Body of pancreas (tissue), 4 donors: ENCODE measurements around the gene EDAR.

Experiments used
- POLR2A ChIP-seq, 3 donors: fragments of 450-650 bp; IDR thresholded peaks; one replicate each; pipeline ENCODE4 v1.6.1; 2016; ENCODE audit warnings: antibody characterized with exemption in 3 of 3, mild to moderate bottlenecking in 2 of 3
- TF ChIP-seq, protein P1 (sequence below), 7 experiments: fragments of 450-650 bp in 4 of 7; fragments of 200-600 bp in 3 of 7; sonication (generic) in 3 of 7; IDR thresholded peaks; one replicate each; pipeline ENCODE4 v1.5.1; 2016 to 2019; ENCODE audit warnings: antibody characterized with exemption in 7 of 7

DNA sequence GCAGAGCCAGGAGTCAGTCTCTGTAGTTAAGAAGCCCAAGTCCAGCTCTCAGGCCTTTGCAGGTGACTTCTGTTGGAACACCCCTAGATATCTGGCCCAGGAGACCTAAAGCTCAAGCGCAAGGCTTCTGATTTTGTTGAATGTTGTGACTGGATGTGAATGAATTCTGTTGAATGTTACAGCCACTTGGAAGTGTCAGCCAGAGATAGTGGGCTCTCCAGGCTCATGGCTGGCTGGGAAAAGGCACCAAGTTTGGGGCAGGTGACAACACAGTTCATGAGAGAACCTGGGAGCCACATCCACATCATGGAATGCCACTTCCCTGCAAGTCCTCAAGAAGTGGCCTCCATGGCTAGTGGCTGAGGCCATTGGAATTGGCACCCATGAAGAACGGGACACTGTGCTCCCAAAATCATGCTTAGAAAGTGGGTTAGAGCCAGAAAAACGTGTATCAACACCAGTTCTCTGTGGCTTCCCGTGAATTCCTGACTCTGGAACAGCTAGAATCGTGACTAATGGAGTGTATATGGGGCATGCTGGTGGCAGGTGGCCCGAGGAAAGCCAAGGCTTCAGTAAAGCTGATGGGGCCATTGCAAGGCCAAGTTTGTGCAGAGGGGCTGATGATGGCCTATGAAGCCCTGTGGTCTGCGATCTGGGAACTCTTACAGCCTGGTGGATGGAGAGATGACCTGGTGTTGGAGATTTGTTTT lies 30.2 kb downstream of the EDAR start:
- TF ChIP-seq, protein P1, sequence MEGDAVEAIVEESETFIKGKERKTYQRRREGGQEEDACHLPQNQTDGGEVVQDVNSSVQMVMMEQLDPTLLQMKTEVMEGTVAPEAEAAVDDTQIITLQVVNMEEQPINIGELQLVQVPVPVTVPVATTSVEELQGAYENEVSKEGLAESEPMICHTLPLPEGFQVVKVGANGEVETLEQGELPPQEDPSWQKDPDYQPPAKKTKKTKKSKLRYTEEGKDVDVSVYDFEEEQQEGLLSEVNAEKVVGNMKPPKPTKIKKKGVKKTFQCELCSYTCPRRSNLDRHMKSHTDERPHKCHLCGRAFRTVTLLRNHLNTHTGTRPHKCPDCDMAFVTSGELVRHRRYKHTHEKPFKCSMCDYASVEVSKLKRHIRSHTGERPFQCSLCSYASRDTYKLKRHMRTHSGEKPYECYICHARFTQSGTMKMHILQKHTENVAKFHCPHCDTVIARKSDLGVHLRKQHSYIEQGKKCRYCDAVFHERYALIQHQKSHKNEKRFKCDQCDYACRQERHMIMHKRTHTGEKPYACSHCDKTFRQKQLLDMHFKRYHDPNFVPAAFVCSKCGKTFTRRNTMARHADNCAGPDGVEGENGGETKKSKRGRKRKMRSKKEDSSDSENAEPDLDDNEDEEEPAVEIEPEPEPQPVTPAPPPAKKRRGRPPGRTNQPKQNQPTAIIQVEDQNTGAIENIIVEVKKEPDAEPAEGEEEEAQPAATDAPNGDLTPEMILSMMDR (IDR thresholded peaks at IDR 0.05), result no peak
- no peak for TF ChIP-seq POLR2A (IDR thresholded peaks at IDR 0.05)
